GM18873 (cell line): ENCODE measurements around the gene MT1M.
"Not testable (repeated sequence)": the region's sequence is repeated elsewhere in the genome, so short reads cannot be mapped to it uniquely, and the experiment has no call there.

Experiments
- ATAC-seq: cut with Tn5 transposase; IDR thresholded peaks from one replicate; pipeline ENCODE4 v1.9.1; 2021; ENCODE audit warnings: mild to moderate bottlenecking, moderate library complexity, moderate number of reproducible peaks; ENCODE audit not compliant: unreplicated experiment, low FRiP score

The MT1M gene

GRCh38 chr16:56670620-56670934, 38.1 kb downstream of the MT1M start:
- ATAC-seq = no peak

GRCh38 chr16:56671691-56672090, 39.2 kb downstream of the MT1M start:
- not testable (repeated sequence) for ATAC-seq

GRCh38 chr16:56672171-56672570, 39.7 kb downstream of the MT1M start:
- ATAC-seq = not testable (repeated sequence)

- ATAC-seq = no peak
These were observed 40.5 kb downstream of the MT1M start for GRCh38 chr16:56672761-56673536.

- no peak for ATAC-seq
These were observed 41.5 kb downstream of the MT1M start for GRCh38 chr16:56673921-56674320.

GRCh38 chr16:56674570-56674969, 42.1 kb downstream of the MT1M start:
- ATAC-seq = not testable (repeated sequence)

GRCh38 chr16:56675685-56676210, 43.3 kb downstream of the MT1M start:
- no peak for ATAC-seq

GRCh38 chr16:56677474-56677873, 45.0 kb downstream of the MT1M start:
- no peak for ATAC-seq

- ATAC-seq = no peak
These were observed 46.7 kb downstream of the MT1M start for GRCh38 chr16:56679078-56679730.

GRCh38 chr16:56679818-56680217, 47.4 kb downstream of the MT1M start:
- no peak for ATAC-seq

GRCh38 chr16:56681939-56682702, 49.7 kb downstream of the MT1M start, which contains the start of gene MT1X:
MT1X (plus strand) TSS chr16:56682470; CDS start chr16:56682541, 71 bp downstream.
- ATAC-seq = peak; percentile 76

GRCh38 chr16:56682703-56683397, 50.4 kb downstream of the MT1M start:
- no peak for ATAC-seq
